Panc1 (cell line): ENCODE measurements around the gene QPCT. TPM values are rescaled to one million over a fixed set of nuclear protein-coding genes. Genes with fewer than 3 reads are reported as not detected.
A peak's percentile ranks its signal among the peaks of the same experiment; 100 is the strongest.

Experiments used
- ATAC-seq: fragments of 200-7000 bp; cut with Tn5 transposase; 2 replicates; pipeline ENCODE4 v1.9.1; 2020; ENCODE audit warnings: mild to moderate bottlenecking, moderate library complexity
- BruUV-seq: library from RNA; stranded (reverse); fragments of 400-500 nt; replicated peaks from 2 replicates; lab custom pipeline; 2021; lab: Mats Ljungman, UMichigan
- CTCF ChIA-PET: fragments of 300-600 bp; sonication (Branson Sonifier 250); formaldehyde crosslinking; loops from one replicate; lab custom pipeline; 2022; ENCODE audit warnings: antibody characterized with exemption; lab: Charles Lee
- POLR2A ChIA-PET: fragments of 300-600 bp; sonication (Branson Sonifier 250); formaldehyde crosslinking; loops from one replicate; lab custom pipeline; 2022; ENCODE audit warnings: antibody characterized with exemption; lab: Charles Lee
- DNase-seq: peaks from one replicate; pipeline ENCODE4 v3.0.0-alpha.2; 2010; ENCODE audit warnings: low read depth, low spot score
- H3K27ac ChIP-seq: 2 replicates; pipeline ENCODE4 v1.5.1; 2011; ENCODE audit warnings: mild to moderate bottlenecking, low read length, inconsistent platforms
- H3K27me3 ChIP-seq: fragments of 200-500 bp; sonication (Bioruptor generic); 2 replicates; pipeline ENCODE4 v1.6.0; 2014; ENCODE audit warnings: low read length, inconsistent platforms; ENCODE audit not compliant: control insufficient read depth, insufficient read depth
- H3K36me3 ChIP-seq: fragments of 200-500 bp; sonication (Bioruptor generic); 2 replicates; pipeline ENCODE4 v1.5.1; 2014; ENCODE audit warnings: inconsistent platforms, mild to moderate bottlenecking, low read length, moderate library complexity; ENCODE audit not compliant: control insufficient read depth, insufficient read depth
- H3K4me1 ChIP-seq: 2 replicates; pipeline ENCODE4 v1.5.1; 2011; ENCODE audit warnings: inconsistent platforms, mild to moderate bottlenecking, low read length, moderate library complexity; ENCODE audit not compliant: control insufficient read depth, insufficient read depth
- H3K4me3 ChIP-seq, 2 experiments: 2 replicates each; pipeline ENCODE4 v1.5.1; 2011 to 2012; ENCODE audit warnings: low read depth in 2 of 2, low read length in 2 of 2, mild to moderate bottlenecking in 2 of 2, inconsistent platforms in 1 of 2, moderate library complexity in 1 of 2
- H3K9me3 ChIP-seq: fragments of 200-500 bp; sonication (Bioruptor generic); 2 replicates; pipeline ENCODE4 v1.5.1; 2014; ENCODE audit warnings: low read depth, mild to moderate bottlenecking, inconsistent platforms, low read length, moderate library complexity; ENCODE audit not compliant: control insufficient read depth, insufficient read depth
- CTCF ChIP-seq: fragments of 450-650 bp; IDR thresholded peaks from 2 replicates; pipeline ENCODE4 v1.5.1; 2017; ENCODE audit warnings: mild to moderate bottlenecking
- POLR2AphosphoS5 ChIP-seq: IDR thresholded peaks from 2 replicates; pipeline ENCODE4 v1.6.1; 2012; ENCODE audit warnings: mild to moderate bottlenecking, low read depth, low read length, moderate library complexity
- REST ChIP-seq, 2 experiments: IDR thresholded peaks; 2 replicates each; pipeline ENCODE4 v1.6.1; 2011 to 2012; ENCODE audit warnings: low read depth in 2 of 2, control low read depth in 1 of 2, low read length in 1 of 2, mild to moderate bottlenecking in 1 of 2, moderate library complexity in 1 of 2; ENCODE audit not compliant: insufficient read depth in 1 of 2
- SIN3A ChIP-seq: IDR thresholded peaks from 2 replicates; pipeline ENCODE4 v1.6.1; 2012; ENCODE audit warnings: low read depth, mild to moderate bottlenecking, low read length, moderate library complexity, borderline replicate concordance; ENCODE audit not compliant: insufficient read depth
- TCF7L2 ChIP-seq: IDR thresholded peaks from 2 replicates; pipeline ENCODE4 v1.6.1; 2011; ENCODE audit warnings: mild to moderate bottlenecking, low read depth, low read length, inconsistent platforms
- in situ Hi-C: cut with HindIII; loops from 2 replicates; pipeline ENCODE4 v1.10.0; 2016; ENCODE audit warnings: low sequenced_read_pairs, low pct_unique_long_range_greater_than_20kb
- intact Hi-C: fragments of 100-400 bp; cut with micrococcal nuclease; formaldehyde crosslinking; loops from one replicate; pipeline ENCODE4 v1.10.0; 2022; ENCODE audit not compliant: unreplicated experiment
- total RNA-seq: library from RNA; stranded (reverse); gene quantifications from one replicate; pipeline ENCODE4 v1.2.1, GENCODE V29; 2021; ENCODE audit not compliant: unreplicated experiment

QPCT gene
- total RNA-seq, 1 experiment from 2014 or later, result 2.3 TPM

- DNase-seq (no peak), ATAC-seq (no peak)
- Histone ChIP-seq H3K36me3 (no peaks in the 10 kb centered on the region), H3K9me3 (no peaks in the 10 kb centered on the region), H3K4me3 (no peak overlapping the region), H3K27ac (no peak overlapping the region), H3K4me1 (no peaks in the 10 kb centered on the region), H3K27me3 (no peaks in the 10 kb centered on the region)
- ChIA-PET POLR2A (no interaction called here), CTCF (interaction anchor here (0.7 kb wide), 2 partner anchors 885 to 1078 kb away, joined by 3 to 6 read pairs; no protein-coding TSS in a partner anchor)
- in situ Hi-C loops (no loop called here), intact Hi-C loops (no loop called here)
- TF ChIP-seq REST (IDR thresholded peaks at IDR 0.05; ENCODE audit: insufficient read depth in 1 of 2, low read depth in 2 of 2, low read length in 1 of 2) (no peak), TCF7L2 (no peak), POLR2AphosphoS5 (no peak), CTCF (no peak)
- no TSS peak for BruUV-seq
Observed at GRCh38 chr2:37389395-37389794, 45.0 kb downstream of the QPCT start.

GRCh38 chr2:37389989-37390765 is 45.7 kb downstream of the QPCT start:
- Histone ChIP-seq H3K4me3 (no peak overlapping the region), H3K27ac (no peak overlapping the region), H3K27me3 (no peaks in the 10 kb centered on the region), H3K4me1 (no peaks in the 10 kb centered on the region), H3K9me3 (no peaks in the 10 kb centered on the region), H3K36me3 (no peaks in the 10 kb centered on the region)
- ChIA-PET POLR2A (no interaction called here), CTCF (interaction anchor here (0.6 to 0.7 kb wide), 2 partner anchors 489 to 884 kb away, joined by 3 to 11 read pairs; no protein-coding TSS in a partner anchor)
- DNase-seq (no peak), ATAC-seq (peak; percentile 84)
- in situ Hi-C loops, result no loop called here
- intact Hi-C loops, result loop anchor here (10.0 kb wide), 1 partner anchor 885 kb away; no protein-coding TSS in a partner anchor
- BruUV-seq, result no TSS peak
- TF ChIP-seq SIN3A (no peak), REST (IDR thresholded peaks at IDR 0.05; ENCODE audit: insufficient read depth in 1 of 2, low read depth in 2 of 2, low read length in 1 of 2) (no peak), TCF7L2 (no peak), CTCF (no peak), POLR2AphosphoS5 (no peak)
